Activated CD4-positive, alpha-beta T cell treated with anti-CD3 and anti-CD28 coated beads for 48 hours (primary cell): ENCODE results near the gene KIF11.
"Not testable (repeated sequence)": the region's sequence is repeated elsewhere in the genome, so short reads cannot be mapped to it uniquely, and the experiment has no call there.

ENCODE experiments used
- DNase-seq: peaks from one replicate; pipeline ENCODE4 v3.0.0-alpha.2; 2020

KIF11 gene

DNA sequence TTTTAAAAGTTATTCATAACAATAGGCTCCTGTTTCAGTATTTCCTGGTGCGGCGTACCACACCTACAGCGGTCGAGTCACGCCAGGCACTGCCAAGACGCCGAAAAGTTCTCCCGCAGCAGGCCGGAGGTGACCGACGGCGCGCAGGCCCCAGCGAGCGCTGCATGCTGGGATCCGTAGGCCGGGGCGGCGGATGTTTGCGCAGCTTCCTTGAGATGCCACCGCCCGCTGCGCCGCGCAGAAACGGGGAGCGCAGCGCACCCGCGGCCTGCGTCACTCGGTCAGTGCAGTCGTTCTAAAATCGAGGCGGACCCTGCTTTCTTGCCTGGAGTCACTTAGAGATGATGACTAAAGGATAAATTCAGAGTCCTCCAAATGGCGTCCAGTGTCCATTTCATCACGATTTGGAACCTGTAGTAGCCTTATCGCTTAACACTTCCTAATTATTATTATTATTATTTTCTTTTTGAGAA is 1.3 kb upstream of the KIF11 start:
- peak; percentile 94 for DNase-seq

DNA sequence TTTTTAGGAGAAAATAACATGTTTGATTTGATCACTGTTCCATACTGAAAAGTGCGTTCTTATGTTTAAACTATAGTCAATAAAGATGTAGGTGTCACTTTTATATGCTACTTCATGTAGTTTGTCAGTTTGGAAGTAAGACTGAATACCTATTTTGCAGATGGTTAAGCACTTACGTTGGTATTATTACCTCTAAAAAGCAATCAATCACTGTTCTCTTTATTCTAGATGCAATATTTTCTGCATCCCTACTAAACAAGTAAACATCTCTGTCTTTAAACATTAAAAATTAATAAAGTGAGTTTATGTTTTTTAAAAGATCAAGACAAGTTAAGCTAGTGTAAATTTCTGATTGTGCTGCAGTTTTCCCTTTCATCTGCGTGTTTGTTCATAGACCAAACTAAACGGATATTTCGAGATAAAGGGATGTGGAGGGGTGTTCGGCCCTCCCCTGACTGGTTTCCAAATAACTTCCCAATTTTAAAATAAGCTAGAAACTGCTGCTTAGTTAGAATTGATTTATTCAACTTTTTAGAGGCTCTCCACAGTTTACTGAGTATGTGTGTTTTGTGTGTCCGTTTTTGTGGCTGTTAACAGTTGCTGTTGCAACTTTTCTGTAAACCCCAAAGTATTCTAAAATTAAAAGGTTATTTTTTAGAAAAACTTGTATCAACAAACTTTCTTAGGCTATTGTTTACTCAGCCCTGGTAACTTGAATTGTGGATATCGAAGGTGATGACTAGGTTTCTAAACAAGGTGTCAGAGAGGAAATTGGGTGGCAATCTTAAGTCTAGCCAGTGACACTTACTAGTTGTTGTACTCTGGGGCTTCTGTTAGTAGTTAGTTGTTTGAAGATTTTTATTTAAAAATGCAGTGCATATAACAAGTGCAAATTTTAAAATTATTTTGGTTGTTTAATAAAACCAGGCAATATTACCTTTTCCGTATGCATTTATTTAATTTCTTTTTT is 974 bp downstream of the KIF11 start:
- no peak for DNase-seq

- DNase-seq = no peak
Observed at GRCh38 chr10:92595505-92595904, 2.6 kb downstream of the KIF11 start.

DNA sequence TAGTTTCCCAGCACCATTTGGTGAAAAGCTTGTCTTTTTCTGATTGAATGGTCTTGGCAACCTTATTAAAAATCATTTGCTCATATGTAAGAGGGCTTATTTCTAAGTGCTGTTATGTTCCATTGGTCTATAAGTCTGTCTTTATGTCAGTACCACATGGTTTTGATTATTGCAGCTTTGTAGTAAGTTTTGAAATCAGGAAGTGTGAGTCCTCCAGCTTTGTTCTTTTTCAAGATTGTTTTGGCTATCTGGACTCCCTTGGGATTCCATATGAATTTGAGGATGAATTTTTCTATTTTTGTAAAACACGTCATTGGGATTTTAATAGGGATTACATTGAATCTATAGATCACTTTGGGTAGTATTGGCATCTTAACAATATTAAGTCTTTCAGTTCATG is 5.4 kb downstream of the KIF11 start:
- DNase-seq = no peak

DNA sequence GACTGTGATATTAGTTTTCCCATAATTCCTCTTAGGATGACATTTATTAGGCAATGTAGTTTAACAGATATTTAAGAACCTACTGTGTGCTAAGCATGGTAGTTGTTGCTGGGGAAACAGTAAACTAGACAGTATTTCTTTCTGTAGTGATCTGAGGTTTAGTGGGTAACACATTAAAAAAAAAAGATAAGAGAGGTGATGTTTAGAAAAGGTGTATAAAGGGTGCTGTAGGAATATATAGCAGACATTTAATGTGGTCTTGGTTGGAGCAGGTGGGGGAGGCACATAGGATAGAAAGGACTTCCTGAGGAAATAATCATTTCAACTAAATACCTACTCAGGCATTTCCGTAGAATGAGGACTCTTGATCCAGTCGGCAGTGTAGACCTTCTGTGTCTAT is 11.9 kb downstream of the KIF11 start:
- DNase-seq = no peak

GRCh38 chr10:92615515-92615914 is 22.6 kb downstream of the KIF11 start:
- no peak for DNase-seq

DNA sequence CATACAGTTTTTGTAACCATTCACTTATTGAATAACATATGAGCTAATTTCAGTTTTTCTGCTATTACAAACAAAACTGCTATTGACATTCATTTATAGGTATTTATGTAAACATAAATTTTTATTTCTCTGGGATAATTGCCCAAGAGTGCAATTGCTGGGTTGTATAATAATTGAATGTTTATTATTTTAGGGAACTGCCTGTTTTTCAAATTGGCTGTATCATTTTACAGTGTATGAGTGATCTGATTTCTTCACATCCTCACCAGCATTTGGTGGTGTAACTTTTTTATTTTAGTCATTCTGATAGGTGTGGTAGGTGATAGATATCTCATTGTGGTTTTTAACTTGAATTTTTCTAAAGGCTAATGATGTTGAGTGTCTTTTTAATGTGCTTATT is 26.4 kb downstream of the KIF11 start:
- no peak for DNase-seq

DNA sequence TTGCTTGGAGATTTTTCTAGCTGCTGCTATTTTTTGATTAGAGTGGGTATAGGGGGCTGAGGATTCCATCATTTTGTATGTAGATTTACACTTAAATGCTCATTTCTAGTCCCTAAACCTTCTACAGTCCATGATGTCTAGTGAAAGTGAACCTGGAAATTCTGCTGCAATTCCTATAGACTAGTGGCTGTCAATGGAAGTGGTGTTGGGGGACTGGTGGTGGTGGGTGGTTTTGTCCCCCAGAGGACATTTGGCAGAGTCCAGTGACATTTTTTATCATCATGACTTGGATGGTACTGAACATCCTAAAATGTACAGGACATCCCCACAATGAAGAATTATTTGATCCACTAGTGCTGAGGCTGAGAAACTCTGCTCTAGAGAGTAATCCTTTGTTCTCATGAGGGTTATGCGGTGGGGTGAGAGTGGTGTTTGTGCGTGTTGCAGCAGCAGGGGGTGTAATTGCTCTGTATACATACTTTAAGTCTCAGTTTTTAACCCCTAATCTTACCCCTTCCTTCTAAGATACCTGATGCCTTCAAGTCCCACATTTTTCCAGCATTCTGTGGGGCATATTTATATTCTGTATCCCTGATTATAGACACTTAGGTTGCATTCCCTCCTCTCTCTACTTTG is 35.0 kb downstream of the KIF11 start:
- DNase-seq = no peak

DNA sequence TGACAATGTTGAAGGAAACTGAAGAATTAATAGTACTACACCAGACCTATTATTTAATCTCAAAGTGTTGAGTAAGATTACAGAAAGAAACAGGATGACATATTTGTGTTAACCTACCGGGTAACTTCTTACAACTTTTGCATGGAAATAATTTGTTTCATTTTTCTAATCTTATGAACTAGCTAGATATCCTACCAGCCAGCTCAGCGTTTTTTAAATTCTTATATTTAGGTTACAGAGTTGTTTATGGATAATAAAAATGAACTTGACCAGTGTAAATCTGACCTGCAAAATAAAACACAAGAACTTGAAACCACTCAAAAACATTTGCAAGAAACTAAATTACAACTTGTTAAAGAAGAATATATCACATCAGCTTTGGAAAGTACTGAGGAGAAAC is 37.0 kb downstream of the KIF11 start:
- no peak for DNase-seq

DNA sequence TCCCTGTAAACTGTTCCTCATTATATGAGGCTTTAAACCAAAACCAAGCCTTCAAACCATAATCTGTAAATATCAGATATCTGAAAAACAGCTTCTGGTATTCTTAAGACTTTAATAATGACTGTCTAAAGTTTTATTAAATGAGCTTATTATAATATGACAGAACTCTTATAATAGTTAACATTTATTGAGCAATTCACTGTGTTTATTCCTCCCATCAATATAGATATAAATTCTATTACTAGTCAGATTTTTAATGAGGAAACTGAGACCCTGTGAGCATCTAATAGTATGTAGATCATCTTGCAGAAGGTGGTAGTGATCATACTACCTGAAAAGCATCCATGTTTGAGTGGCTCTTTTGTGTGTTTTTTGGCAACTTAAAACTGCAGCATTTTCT is 45.1 kb downstream of the KIF11 start:
- no peak for DNase-seq

- no peak for DNase-seq
Observed at GRCh38 chr10:92640107-92640506, 47.2 kb downstream of the KIF11 start.

- no peak for DNase-seq
Observed at GRCh38 chr10:92641492-92641891, 48.6 kb downstream of the KIF11 start.

DNA sequence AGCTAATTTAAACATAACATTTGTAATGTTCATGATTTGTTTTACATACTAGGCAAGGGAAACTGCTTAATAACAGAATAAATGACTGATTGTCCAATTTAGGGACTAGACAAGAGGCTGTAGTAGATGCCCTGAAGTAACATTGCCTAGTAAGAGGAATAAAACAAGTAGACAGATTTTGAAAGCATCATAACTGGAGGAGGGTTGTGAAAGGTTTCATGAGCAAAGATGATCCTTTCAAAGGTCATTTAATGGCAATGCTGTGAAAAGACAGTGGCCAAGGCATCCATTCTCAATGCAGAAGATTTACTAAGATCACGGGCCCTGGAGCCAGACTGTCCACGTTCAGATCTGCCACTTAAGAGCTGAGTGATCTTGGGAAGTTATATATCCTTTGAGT is 52.0 kb downstream of the KIF11 start:
- no peak for DNase-seq

- not testable (repeated sequence) for DNase-seq
Observed at GRCh38 chr10:92650864-92651263, 57.9 kb downstream of the KIF11 start.

GRCh38 chr10:92655426-92655825 is 62.5 kb downstream of the KIF11 start:
- no peak for DNase-seq

DNA sequence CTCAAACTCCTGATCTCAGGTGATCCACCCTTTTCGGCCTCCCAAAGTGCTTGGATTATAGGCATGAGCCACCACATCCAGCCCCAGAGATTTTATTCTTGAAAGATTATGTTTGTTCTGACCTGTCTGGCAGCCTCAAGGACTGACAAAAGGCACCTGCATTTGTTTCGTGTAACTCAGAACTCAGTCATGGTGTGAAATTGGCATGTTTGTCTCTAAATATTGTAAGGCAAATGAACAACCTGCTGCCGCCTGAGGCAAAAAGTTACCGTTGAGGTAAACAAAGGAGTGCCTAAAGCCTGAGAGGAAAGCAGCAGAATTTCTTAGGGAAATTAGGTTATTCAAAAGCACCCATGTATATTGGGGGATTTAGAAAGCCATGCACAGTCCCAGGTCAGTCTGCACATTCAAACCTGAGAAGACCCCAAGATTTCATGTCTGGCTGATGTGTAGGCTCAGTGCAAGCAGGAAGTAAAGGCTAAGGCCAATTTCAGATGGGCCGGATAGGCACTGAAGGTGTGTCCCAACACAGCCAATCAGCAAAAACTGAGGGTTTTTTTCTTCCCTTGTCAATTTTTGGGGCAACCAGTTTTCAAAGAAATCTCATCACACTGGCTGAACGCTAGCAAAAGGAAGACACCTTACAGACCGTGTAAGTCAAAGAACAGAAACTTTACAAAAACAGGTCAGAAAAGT is 63.5 kb downstream of the KIF11 start:
- DNase-seq = no peak

GRCh38 chr10:92657024-92657423 is 64.1 kb downstream of the KIF11 start:
- no peak for DNase-seq

DNA sequence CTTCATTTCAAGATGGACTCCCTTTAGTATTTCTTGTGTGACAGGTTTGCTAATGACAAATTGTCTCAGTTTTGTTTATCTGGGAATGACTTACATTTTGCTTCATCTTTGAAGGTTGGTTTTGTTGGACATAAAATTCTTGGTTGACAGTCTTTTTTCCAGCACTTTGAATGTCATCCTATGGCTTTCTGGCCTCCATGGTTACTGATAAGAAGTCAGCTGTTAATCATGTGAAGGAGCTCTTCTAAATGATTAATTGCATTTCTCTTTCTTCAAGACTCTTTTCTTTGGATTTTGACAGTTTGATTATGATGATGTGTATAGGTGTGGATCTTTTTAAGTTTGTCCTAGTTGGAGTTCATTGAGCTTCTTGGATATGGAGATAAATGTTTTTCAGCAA is 69.9 kb downstream of the KIF11 start:
- no peak for DNase-seq

DNA sequence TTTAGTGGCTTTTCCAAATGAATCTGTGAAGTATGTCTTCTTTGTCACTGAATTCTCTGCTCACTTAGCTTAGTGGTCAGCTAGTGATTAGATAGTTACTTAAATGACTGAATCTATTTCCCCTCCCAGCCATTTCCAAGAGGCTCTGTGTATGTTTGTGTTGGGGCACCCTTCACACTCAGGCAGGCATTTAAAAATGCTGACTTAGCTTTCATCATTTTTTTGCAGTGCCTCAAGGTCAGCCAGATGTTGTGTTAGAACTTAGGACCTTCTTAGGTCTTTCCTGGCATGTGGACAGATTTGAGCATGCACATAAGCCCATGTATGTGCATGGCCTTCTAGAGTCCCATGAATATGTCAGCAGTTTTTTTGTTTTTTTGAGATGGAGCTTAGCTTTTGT is 71.4 kb downstream of the KIF11 start:
- DNase-seq = no peak

DNA sequence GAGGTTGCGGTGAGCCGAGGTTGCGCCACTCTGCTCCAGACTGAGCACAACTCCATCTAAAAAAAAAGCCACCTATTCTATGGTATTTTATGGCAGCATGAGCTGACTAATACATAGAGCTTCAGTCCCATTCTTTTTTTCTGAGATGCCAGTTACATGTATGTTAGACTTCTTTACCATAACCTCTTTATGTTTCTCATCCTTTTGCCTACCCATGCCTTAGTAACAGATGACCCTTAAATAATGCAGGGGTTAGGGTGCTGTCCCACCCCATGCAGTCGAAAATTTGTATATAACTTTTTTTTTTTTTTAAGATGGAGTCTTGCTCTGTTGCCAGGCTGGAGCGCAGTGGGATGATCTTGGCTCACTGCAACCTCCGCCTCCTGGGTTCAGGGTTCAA is 74.1 kb downstream of the KIF11 start:
- DNase-seq = no peak

DNA sequence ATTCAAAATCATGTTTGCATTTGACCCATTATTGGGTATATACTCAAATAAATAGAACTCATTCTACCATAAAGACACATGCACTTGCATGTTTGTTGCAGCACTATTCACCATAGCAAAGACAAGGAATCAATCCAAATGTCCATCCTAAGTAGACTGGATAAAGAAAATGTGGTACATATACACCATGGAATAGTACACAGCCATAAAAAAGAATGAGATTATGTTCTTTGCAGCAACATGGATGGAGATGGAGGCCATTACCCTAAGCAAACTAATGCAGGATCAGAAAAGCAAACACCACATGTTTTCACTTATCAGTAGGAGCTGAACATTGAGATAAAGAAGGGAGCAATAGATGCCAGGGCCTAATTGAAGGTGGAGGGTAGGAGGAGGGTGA is 84.8 kb downstream of the KIF11 start:
- DNase-seq = no peak

GRCh38 chr10:92678206-92678605 is 85.3 kb downstream of the KIF11 start:
- no peak for DNase-seq

DNA sequence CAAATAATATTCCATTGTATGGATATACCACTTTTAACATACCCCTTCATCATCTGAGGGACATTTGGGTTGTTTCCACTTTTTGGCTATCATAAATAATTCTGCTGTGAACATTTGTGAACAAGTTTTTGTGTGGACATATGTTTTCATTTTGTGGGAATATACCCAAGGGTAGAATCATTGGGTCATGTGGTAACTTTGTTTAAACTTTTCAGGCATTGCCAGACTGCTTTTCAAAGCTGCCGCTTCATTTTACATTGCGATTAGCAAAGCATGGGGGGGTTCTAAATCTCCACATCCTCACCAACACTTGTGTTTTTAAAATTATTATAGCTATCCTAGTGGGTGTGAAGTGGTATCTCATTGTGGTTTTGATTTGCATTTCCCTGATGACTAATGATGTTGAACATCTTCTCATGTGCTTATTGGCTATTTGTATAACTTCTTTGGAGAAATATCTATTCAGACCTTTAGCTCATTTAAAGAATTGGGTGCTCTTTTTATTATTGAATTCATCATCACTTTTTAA is 88.4 kb downstream of the KIF11 start:
- no peak for DNase-seq

GRCh38 chr10:92688573-92688926 is 95.6 kb downstream of the KIF11 start:
- DNase-seq = no peak
